ENCODE results near the gene FYB1. TPM values are rescaled to one million over a fixed set of nuclear protein-coding genes. Genes with fewer than 3 reads are reported as not detected.

Gene FYB1
- total RNA-seq, 4 donors from 2014 or later = 2.8 to 14.1 (median 11.9) TPM

DNA sequence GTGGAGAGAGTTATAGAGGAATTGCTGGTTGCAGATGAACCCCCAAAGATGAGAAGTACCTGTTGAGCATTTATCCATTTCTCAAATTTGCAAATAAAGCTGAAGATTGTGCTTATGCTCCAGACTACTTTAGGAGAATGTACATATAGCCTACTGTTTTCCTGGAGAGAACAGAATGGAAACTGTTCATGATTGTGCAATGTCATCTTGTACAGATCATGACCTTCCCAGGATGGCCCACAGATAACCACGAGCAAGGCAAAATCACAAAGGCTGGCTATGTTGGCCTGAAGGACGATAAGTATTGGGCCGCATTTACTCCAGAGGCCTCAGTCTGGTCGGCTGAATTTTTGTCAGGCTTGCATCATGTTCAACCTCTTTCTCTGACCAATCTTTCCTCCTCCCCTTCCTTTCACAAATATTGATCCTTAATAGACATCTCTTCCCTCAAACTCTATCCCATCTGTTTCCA lies 116.6 kb downstream of the FYB1 start:
- WGBS, 2 donors = 72 to 80% methylated on average over 4 of the region's 4 CpGs
- no peak overlapping the region for H3K4me3 ChIP-seq
- no peaks in the 10 kb centered on the region for H3K4me1 ChIP-seq
- no peaks in the 10 kb centered on the region for H3K9me3 ChIP-seq
- intact Hi-C loops (cut with DNase I) = no loop called here
- no peaks in the 10 kb centered on the region for H3K27me3 ChIP-seq
- no peaks in the 10 kb centered on the region for H3K36me3 ChIP-seq
- DNase-seq = no peak
- H3K27ac ChIP-seq = no peak overlapping the region
- TF ChIP-seq POLR2A (IDR thresholded peaks at IDR 0.05) = no peak
- TF ChIP-seq, protein P1, sequence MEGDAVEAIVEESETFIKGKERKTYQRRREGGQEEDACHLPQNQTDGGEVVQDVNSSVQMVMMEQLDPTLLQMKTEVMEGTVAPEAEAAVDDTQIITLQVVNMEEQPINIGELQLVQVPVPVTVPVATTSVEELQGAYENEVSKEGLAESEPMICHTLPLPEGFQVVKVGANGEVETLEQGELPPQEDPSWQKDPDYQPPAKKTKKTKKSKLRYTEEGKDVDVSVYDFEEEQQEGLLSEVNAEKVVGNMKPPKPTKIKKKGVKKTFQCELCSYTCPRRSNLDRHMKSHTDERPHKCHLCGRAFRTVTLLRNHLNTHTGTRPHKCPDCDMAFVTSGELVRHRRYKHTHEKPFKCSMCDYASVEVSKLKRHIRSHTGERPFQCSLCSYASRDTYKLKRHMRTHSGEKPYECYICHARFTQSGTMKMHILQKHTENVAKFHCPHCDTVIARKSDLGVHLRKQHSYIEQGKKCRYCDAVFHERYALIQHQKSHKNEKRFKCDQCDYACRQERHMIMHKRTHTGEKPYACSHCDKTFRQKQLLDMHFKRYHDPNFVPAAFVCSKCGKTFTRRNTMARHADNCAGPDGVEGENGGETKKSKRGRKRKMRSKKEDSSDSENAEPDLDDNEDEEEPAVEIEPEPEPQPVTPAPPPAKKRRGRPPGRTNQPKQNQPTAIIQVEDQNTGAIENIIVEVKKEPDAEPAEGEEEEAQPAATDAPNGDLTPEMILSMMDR (IDR thresholded peaks at IDR 0.05) = no peak

DNA sequence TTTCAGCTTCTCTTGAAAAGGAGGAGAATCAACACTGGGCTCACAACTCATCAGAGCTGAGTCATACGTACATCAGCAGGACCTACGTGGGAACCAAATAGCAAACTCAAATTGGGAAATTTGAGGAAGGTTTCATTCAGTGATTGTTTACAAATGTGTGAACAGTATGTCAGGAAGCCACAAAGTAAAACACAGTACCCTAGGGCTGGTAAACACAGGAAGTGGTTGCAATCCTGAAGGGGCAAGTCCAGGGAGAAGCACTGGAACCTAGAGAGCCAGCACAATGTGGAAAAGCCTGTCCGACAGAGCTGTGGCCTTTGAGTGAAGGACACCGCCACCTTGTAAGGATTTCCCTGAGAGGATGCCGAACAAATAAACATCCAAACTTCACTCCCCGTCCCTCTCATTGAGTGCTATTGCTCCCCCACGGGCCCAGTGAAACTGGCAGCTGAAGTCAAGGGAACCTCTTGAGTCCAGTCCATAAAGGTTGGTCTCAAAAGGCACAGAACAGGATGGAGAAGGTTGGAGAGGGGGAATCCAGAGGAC lies 118.4 kb downstream of the FYB1 start:
- TF ChIP-seq, protein P1 (IDR thresholded peaks at IDR 0.05) = no peak
- TF ChIP-seq POLR2A (IDR thresholded peaks at IDR 0.05) = no peak
- no peak overlapping the region for H3K27ac ChIP-seq
- no peaks in the 10 kb centered on the region for H3K4me1 ChIP-seq
- no peaks in the 10 kb centered on the region for H3K27me3 ChIP-seq
- H3K9me3 ChIP-seq = no peaks in the 10 kb centered on the region
- H3K4me3 ChIP-seq = no peak overlapping the region
- WGBS, 2 donors = 32 to 60% methylated on average over 7 of the region's 7 CpGs
- H3K36me3 ChIP-seq = no peaks in the 10 kb centered on the region
- intact Hi-C loops (cut with DNase I) = no loop called here
- no peak for DNase-seq

DNA sequence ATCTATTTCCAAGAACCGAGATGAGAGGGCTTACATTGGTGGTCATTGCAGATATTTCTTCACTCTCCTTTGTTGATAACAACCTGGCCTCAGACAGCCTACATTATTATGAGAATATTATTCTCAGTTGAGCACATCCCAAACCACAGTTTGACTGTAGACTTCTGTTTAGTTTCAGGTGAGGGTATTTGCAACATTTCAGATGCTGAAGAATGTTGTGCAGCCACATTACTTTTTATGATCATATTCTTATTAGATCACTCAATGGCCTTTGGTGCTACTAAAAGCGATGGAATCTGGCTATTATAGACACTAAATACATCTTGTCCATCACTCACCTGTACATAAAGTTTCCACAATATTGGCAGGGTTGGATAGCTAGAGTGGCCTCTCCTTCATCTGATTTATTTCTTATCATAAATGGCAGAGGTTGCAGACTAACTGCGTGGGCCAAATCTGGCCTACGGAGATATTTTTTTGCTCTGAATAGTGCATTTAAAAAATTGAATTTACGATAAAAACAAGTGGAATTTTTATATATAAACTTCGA lies 119.0 kb downstream of the FYB1 start:
- no peak for TF ChIP-seq POLR2A (IDR thresholded peaks at IDR 0.05)
- TF ChIP-seq, protein P1 (IDR thresholded peaks at IDR 0.05) = no peak
- no peaks in the 10 kb centered on the region for H3K4me1 ChIP-seq
- H3K36me3 ChIP-seq = no peaks in the 10 kb centered on the region
- intact Hi-C loops (cut with DNase I) = no loop called here
- WGBS, 2 donors = 75 to 81% methylated on average over 6 of the region's 6 CpGs
- no peak for DNase-seq
- H3K27me3 ChIP-seq = no peaks in the 10 kb centered on the region
- no peak overlapping the region for H3K4me3 ChIP-seq
- no peaks in the 10 kb centered on the region for H3K9me3 ChIP-seq
- H3K27ac ChIP-seq = no peak overlapping the region

DNA sequence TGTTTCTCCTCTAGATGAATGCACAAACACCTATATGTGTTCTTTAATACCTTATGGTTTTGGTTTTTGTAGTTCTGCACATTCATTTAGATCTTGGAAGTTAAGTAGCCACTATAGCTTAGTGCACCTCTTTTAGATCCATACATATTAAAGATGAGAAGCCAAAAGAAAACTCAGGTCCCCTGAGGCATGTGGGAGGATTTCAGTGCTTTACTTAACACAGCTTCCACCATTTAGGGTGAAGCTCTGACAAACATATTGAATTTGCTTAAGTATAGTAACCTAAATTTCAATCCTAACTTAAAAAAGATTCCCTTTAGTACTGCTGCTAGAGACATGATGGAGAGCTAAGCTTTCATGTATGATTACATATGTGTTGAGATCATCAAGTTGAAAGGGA lies 119.5 kb downstream of the FYB1 start:
- Histone ChIP-seq H3K4me3 (no peak overlapping the region), H3K9me3 (no peaks in the 10 kb centered on the region), H3K36me3 (no peaks in the 10 kb centered on the region), H3K27me3 (peaks cover 0 to 2% (median 0%) of the 10 kb centered on the region in 4 donors), H3K4me1 (no peaks in the 10 kb centered on the region), H3K27ac (no peak overlapping the region)
- DNase-seq = no peak
- intact Hi-C loops (cut with DNase I) = no loop called here
- no peak for TF ChIP-seq POLR2A (IDR thresholded peaks at IDR 0.05)
- TF ChIP-seq, protein P1 (IDR thresholded peaks at IDR 0.05) = no peak

DNA sequence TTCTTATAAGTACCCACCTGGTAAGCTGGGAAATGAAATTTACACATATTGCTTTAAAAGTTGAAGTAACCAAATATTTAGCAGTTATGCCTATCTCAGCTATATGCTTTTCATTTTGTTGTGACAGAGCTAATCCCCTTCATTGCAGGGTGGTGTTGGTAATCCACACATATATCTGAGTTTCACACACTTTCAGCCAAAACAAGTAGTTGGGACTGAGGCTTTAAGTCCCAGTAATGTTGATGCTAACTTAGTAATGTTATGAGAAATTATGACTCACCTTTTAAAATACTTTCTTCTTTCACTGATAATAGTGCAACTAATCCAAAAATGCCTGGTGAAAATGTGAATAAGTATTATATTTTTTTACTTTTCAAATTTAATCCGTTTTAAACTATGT lies 126.0 kb downstream of the FYB1 start:
- no peak overlapping the region for H3K4me3 ChIP-seq
- TF ChIP-seq, protein P1 (IDR thresholded peaks at IDR 0.05) = no peak
- no peak for TF ChIP-seq POLR2A (IDR thresholded peaks at IDR 0.05)
- H3K27ac ChIP-seq = no peak overlapping the region
- H3K36me3 ChIP-seq = no peaks in the 10 kb centered on the region
- peaks cover 0 to 9% (median 0%) of the 10 kb centered on the region in 3 donors for H3K9me3 ChIP-seq
- intact Hi-C loops (cut with DNase I) = no loop called here
- WGBS, 2 donors = 29% methylated on average over 1 of the region's 1 CpG
- DNase-seq = no peak
- peaks cover 0 to 24% (median 0%) of the 10 kb centered on the region in 4 donors for H3K27me3 ChIP-seq
- H3K4me1 ChIP-seq = peaks cover 0 to 8% (median 0%) of the 10 kb centered on the region in 3 donors

All from esophagus squamous epithelium (tissue), 5 donors.